GM18505 (cell line): Measurements from ENCODE around the gene CD3G.
"Not testable (repeated sequence)": the region's sequence is repeated elsewhere in the genome, so short reads cannot be mapped to it uniquely, and the experiment has no call there.

Experiments used
- ATAC-seq: cut with Tn5 transposase; IDR thresholded peaks from one replicate; pipeline ENCODE4 v1.9.1; 2021; ENCODE audit not compliant: unreplicated experiment
- POLR2A ChIP-seq: IDR thresholded peaks from 4 replicates; pipeline ENCODE4 v1.6.1; 2011; ENCODE audit warnings: borderline replicate concordance; ENCODE audit not compliant: insufficient read depth, insufficient read length; ENCODE audit errors: extremely low read depth

CD3G gene

DNA sequence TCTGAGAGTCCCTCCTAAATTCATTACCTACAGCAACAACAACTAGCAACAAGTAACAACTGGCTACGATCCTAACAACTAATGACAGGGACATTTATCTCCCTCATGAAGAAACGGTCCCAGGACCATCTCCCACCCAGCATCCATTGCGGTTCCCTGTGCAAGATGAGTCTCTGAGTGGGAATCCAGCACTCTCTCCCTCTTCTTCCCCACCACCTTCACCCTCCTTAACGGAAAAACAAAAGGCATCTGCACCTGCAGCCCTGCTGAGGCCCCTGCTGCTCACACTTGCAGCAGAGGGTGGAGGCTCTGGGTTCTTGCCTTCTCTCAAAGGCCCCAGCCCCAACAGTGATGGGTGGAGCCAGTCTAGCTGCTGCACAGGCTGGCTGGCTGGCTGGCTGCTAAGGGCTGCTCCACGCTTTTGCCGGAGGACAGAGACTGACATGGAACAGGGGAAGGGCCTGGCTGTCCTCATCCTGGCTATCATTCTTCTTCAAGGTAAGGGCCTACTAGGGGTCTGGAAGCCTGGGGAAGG lies at the start of gene CD3G:
CD3G (plus strand) TSS at position 364 of the 535 bp plus-strand sequence; CDS start at position 444, 80 bp downstream.
- no peak for ATAC-seq
- no peak for TF ChIP-seq POLR2A

DNA sequence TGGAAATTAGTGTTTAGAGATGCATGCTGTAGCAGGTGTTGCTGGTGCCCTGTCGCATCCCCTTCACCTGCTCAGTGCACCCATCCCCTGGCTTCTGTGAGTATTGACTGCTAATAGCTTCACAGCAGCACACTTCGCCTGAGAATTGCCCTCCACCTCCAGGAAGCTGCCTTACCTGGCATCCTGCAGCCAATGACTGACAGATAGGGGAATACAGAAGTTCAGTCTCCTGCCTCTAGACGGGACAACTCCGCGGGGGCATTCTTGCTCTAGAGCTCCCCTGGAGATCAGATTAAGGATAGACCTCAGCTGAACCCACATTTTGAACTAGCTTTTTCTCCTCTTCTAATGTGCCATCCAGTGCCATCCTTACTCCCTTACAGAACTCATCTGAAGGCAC lies 48.9 kb upstream of the CD3G start:
- ATAC-seq = no peak
- TF ChIP-seq POLR2A = no peak

DNA sequence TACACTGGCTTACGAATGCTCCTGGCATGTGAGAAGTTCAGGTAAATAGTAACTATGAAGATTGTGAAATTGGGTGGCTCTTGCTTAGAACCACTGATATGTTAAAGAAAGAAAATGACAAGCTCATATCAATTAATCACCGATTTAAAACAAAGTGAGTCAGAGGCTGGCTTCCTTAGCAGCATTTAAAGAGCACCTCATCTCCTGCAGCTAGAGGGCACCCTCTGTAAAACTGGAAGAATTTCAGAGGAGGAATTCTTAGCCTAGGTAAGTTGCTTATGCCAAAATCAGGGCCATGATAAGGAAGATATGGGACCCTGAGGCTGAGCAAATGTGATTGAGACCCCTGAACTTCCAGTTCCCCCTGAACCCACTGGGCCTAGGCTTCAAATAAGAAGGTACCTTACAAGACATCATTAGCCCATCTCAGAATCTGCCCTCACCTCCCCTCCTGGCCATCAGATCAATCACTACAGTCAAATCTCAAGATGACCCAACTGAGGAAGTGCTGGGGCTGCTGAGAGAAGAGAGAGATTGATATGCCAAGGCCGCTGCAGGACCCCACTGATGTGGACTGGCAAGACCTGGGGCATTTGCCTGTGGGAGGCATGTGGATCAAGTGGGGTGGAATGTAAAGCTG lies 48.2 kb upstream of the CD3G start:
- TF ChIP-seq POLR2A = no peak
- no peak for ATAC-seq

DNA sequence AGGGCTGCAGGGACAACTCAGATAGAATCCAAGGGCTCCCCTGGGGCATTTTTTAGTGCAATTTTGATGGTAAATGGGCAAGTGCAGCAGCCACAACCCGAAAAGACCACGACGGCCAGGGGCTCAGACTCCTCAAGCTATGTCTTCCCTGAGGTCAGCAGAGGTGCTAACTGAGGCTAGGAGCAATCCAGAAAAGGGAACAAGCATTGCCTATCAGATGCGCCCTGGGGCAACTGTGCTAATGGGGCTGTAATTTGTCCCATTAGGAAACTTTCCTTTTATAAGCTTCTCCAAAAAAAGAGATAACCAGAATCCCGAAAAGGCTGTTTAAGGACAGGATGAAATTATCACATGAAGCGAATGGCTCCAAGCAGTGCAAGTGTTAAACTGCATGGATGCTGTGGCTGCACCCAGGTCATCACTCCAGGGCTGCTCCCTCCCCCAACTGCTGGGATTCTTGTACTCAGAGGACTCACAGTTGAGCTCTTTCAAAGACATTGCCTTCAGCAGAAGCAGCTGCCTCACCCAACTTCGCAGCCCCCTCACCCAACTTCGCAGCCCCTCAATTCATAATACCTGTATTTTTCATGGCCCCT lies 42.4 kb upstream of the CD3G start:
- ATAC-seq = no peak
- no peak for TF ChIP-seq POLR2A

DNA sequence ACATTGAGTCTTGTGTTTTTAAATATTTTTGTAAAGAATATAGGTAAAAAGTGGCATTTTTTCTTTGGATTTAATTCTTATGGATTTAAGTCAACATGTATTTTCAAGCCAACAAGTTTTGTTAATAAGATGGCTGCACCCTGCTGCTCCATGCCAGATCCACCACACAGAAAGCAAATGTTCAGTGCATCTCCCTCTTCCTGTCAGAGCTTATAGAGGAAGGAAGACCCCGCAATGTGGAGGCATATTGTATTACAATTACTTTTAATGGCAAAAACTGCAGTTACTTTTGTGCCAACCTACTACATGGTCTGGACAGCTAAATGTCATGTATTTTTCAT lies 39.9 kb upstream of the CD3G start:
- ATAC-seq = no peak
- TF ChIP-seq POLR2A = no peak

DNA sequence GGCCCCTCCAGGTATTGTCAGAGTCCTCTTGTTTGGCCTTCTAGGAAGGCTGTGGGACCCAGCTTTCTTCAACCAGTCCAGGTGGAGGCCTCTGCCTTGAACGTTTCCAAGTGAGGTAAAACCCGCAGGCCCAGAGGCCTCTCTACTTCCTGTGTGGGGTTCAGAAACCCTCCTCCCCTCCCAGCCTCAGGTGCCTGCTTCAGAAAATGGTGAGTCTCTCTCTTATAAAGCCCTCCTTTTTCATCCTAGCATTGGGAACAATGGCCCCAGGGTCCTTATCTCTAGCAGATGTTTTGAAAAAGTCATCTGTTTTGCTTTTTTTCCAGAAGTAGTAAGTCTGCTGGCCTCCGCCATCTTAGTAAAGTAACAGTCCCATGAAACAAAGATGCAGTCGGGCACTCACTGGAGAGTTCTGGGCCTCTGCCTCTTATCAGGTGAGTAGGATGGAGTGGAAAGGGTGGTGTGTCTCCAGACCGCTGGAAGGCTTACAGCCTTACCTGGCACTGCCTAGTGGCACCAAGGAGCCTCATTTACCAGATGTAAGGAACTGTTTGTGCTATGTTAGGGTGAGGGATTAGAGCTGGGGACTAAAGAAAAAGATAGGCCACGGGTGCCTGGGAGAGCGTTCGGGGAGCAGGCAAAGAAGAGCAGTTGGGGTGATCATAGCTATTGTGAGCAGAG lies 39.4 kb upstream of the CD3G start, which contains the start of gene CD3E:
CD3E (plus strand) TSS at position 163 of the 681 bp plus-strand sequence; CDS start at position 386, 223 bp downstream.
- ATAC-seq = no peak
- TF ChIP-seq POLR2A = no peak

DNA sequence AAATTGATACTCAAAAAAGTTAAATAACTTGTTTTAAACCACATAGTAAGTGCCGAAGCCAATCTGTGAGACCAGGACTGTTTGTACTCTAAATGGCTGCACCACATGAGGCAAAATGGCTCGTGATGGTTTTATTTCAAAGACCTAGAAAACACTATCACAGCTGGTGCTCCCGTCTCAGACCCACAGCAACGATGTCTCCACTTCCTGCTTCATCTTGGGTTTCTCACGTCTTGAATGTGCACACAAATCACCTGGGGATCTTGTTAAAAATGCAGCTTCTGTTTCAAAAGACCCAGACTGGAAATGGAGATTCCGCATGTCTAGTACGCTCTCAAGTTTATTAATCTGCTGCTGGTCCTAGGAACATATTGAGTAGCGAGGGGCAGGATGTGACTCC lies 38.4 kb upstream of the CD3G start:
- TF ChIP-seq POLR2A = no peak
- no peak for ATAC-seq

DNA sequence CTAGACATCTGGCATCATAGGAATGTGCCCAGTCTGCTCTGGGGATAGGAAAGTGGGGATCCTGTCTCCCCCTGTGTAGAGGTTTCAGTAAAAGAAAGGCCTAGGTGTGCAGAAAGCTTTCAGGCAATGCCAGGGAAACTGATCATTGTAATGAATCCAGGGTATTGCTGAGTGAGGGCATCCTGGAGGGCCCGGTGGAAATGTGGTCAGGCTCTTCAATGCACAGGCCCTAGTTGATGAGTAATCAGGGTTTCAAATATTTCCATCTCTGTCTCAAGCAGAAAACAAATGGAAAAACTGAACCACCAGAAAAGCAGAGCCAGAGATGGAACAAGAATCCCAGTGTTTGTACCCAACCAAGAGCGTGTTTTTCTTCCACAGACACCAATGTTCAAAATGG lies 37.6 kb upstream of the CD3G start:
- TF ChIP-seq POLR2A = no peak
- no peak for ATAC-seq

DNA sequence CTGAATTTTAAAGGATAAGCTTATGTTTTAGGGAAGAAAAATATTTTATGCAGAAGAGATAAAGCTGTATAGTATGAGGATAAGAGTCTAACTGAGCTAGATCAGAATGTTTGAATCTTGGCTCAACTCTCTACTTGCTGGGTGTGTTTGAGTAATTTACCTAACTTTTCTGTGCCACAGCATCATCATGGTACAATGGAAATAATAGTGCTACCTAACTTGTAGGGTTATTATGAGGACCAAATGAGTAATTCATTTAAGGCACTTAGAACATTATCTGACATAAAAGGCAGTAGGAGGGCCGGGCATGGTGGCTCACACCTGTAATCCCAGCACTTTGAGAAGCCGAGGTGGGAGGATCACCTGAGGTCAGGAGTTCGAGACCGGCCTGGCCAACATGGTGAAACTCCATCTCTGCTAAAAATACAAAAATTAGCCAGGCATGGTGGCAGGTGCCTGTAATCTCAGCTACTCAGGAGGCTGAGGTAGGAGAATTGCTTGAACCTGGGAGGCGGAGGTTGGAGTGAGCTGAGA lies 35.1 kb upstream of the CD3G start:
- not testable (repeated sequence) for ATAC-seq

DNA sequence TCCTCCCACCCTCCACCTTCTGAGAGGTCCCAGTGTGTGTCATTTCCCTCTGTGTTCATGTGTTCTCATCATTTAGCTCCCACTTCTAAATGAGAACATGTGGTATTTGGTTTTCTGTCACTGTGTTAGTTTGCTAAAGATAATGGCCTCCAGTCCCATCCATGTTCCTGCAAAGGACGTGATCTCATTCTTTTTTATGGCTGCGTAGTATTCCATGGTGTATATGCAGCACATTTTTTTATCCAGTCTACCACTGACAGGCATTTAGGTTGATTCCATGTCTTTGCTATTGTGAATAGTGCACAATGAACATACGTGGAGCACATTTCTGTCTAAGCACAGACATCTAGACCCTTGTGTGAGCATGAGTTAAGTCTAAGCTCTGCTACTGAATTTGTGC lies 33.9 kb upstream of the CD3G start:
- no peak for TF ChIP-seq POLR2A
- ATAC-seq = no peak

DNA sequence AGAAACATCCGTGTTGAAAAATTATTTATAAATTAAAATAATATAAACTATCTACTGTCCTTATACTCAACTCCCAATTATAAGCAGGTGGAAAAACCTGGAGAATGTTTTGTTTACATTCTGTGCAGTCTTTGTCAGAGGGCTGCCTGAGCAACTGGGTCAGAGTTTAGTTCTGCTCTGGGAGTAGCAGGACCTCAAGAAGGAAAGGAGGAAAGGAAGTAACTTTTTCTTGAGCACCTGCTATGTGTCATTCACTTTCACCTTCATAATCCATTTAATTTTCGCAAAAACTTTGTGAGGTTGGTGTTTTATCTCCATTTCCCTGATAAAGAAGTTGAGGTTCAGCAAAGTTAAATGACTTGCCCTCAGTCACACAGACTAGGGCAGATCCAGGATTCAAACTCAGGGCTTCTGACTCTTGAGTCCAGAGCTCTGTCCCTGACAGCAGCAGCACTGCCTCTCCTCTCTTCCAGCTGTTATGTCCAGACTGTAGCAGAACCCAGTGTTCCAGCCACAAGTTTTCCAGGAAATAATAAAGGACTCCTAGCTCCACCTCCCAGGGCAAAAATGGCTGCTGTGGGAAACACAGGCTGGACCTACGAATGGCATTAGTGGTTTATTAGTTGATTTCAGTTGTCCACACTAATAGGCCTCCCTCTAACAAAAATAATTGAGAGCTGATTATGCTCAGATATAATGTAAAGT lies 33.2 kb upstream of the CD3G start:
- no peak for ATAC-seq
- no peak for TF ChIP-seq POLR2A

DNA sequence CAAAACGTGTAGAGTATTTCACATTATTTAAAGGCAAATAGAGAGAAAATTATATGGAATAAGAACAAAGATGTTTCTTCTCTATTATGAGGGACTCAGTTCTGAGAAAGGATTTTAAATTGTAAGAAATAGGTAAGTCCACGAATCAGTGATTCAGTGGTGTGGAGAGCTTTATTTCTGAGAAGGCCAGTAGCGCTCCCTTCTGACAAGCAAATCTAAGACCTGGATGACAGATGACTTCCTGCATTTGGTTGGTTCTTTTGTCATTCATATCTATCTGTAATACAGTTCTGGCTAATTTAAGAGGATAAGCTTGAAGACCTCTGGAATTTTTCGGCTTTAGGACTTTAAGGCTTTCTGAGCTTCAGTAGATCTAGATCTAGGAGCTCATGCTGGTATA lies 32.6 kb upstream of the CD3G start:
- no peak for TF ChIP-seq POLR2A

DNA sequence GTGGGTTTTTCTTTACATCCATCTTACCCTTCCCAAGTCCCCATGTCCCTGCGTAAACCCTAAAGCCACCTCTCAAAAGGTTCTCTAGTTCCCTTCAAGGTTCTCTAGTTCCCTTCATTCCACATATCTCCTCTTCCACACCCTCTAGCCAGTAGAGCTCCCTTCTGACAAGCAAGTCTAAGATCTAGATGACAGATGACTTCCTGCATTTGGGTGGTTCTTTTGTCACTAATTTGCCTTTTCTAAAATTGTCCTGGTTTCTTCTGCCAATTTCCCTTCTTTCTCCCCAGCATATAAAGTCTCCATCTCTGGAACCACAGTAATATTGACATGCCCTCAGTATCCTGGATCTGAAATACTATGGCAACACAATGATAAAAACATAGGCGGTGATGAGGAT lies 31.8 kb upstream of the CD3G start:
- no peak for ATAC-seq
- no peak for TF ChIP-seq POLR2A

More for the DNA sequence above, 32.6 kb upstream of the CD3G start:
- ATAC-seq = no peak
